SK-N-SH (cell line): ENCODE results near the gene EPHA5.

Experiments
- CHD2 ChIP-seq: fragments of 150-350 bp; IDR thresholded peaks from 2 replicates; pipeline ENCODE4 v1.6.1; 2018; ENCODE audit warnings: low read length; ENCODE audit not compliant: partially characterized antibody
- CTCF ChIP-seq: fragments of 200-600 bp; sonication (generic); IDR thresholded peaks from 2 replicates; pipeline ENCODE4 v1.6.1; 2017; ENCODE audit warnings: antibody characterized with exemption, mild to moderate bottlenecking, moderate library complexity
- GATA2 ChIP-seq: sonication (generic); formaldehyde crosslinking; IDR thresholded peaks from 2 replicates; pipeline ENCODE4 v1.5.0; 2020; ENCODE audit warnings: mild to moderate bottlenecking, missing genetic modification reagents
- MXI1 ChIP-seq: IDR thresholded peaks from 2 replicates; pipeline ENCODE4 v1.6.1; 2012; ENCODE audit warnings: mild to moderate bottlenecking, low read depth, low read length, improper control_type of control experiment
- NFIC ChIP-seq: IDR thresholded peaks from 2 replicates; pipeline ENCODE4 v1.4.0; 2012; ENCODE audit warnings: borderline replicate concordance
- POLR2AphosphoS5 ChIP-seq: IDR thresholded peaks from 2 replicates; pipeline ENCODE4 v1.6.1; 2012; ENCODE audit warnings: low read depth, low read length
- RAD21 ChIP-seq: IDR thresholded peaks from 2 replicates; pipeline ENCODE4 v1.6.1; 2012; ENCODE audit warnings: mild to moderate bottlenecking, low read length
- SIN3A ChIP-seq: IDR thresholded peaks from 2 replicates; pipeline ENCODE4 v1.6.1; 2012; ENCODE audit warnings: low read depth, mild to moderate bottlenecking, low read length, moderate library complexity, borderline replicate concordance
- TAF1 ChIP-seq: IDR thresholded peaks from 2 replicates; pipeline ENCODE4 v1.6.1; 2012; ENCODE audit warnings: low read depth, mild to moderate bottlenecking, low read length, moderate library complexity, borderline replicate concordance
- TF ChIP-seq, protein P1 (sequence below): IDR thresholded peaks from 2 replicates; pipeline ENCODE4; 2012
- TF ChIP-seq, protein P2 (sequence below): IDR thresholded peaks from 2 replicates; pipeline ENCODE4 v1.4.0; 2012; ENCODE audit warnings: low read depth

- TF ChIP-seq POLR2AphosphoS5 (no peak), RAD21 (no peak), CTCF (no peak), GATA2 (CRISPR knock-in tag) (no peak), MXI1 (no peak), NFIC (no peak), SIN3A (no peak), TAF1 (no peak), CHD2 (no peak)
- TF ChIP-seq, protein P1, sequence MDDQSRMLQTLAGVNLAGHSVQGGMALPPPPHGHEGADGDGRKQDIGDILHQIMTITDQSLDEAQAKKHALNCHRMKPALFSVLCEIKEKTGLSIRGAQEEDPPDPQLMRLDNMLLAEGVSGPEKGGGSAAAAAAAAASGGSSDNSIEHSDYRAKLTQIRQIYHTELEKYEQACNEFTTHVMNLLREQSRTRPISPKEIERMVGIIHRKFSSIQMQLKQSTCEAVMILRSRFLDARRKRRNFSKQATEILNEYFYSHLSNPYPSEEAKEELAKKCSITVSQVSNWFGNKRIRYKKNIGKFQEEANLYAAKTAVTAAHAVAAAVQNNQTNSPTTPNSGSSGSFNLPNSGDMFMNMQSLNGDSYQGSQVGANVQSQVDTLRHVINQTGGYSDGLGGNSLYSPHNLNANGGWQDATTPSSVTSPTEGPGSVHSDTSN, result no peak
- TF ChIP-seq, protein P2, sequence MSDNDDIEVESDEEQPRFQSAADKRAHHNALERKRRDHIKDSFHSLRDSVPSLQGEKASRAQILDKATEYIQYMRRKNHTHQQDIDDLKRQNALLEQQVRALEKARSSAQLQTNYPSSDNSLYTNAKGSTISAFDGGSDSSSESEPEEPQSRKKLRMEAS, result no peak
Measured at GRCh38 chr4:65698631-65699030, 28.3 kb upstream of the EPHA5 start.
